Suprapubic skin (tissue), 4 donors: Measurements from ENCODE around the gene RAMAC. TPM values are rescaled to one million over a fixed set of nuclear protein-coding genes. Genes with fewer than 3 reads are reported as not detected.

Experiments used
- DNase-seq, 2 donors: peaks; one replicate each; pipeline ENCODE4 v3.0.0-alpha.2; 2019; ENCODE audit warnings: low spot score in 2 of 2
- H3K27ac ChIP-seq: fragments of 200-600 bp; sonication (generic); one replicate; pipeline ENCODE4 v1.5.1; 2019
- H3K27me3 ChIP-seq: fragments of 200-600 bp; sonication (generic); one replicate; pipeline ENCODE4 v1.5.1; 2019
- H3K36me3 ChIP-seq: fragments of 200-600 bp; sonication (generic); one replicate; pipeline ENCODE4 v1.5.1; 2019
- H3K4me1 ChIP-seq: fragments of 200-600 bp; sonication (generic); one replicate; pipeline ENCODE4 v1.5.1; 2019
- H3K4me3 ChIP-seq: fragments of 200-600 bp; sonication (generic); one replicate; pipeline ENCODE4 v1.5.1; 2019; ENCODE audit warnings: mild to moderate bottlenecking
- H3K9me3 ChIP-seq: fragments of 200-600 bp; sonication (generic); one replicate; pipeline ENCODE4 v1.5.1; 2019
- CTCF ChIP-seq, 2 donors: fragments of 200-600 bp in 1 of 2; fragments of 450-650 bp in 1 of 2; sonication (generic) in 1 of 2; IDR thresholded peaks; one replicate each; pipeline ENCODE4 v1.5.1; 2016 to 2019; ENCODE audit warnings: antibody characterized with exemption in 2 of 2, mild to moderate bottlenecking in 1 of 2, moderate library complexity in 1 of 2
- EP300 ChIP-seq: sonication (generic); formaldehyde crosslinking; IDR thresholded peaks from one replicate; pipeline ENCODE4 v1.6.1; 2017; ENCODE audit warnings: antibody characterized with exemption
- POLR2A ChIP-seq, 2 donors: fragments of 450-650 bp; IDR thresholded peaks; one replicate each; pipeline ENCODE4 v1.6.1; 2017; ENCODE audit warnings: antibody characterized with exemption in 2 of 2, mild to moderate bottlenecking in 2 of 2, moderate library complexity in 2 of 2
- POLR2AphosphoS5 ChIP-seq, 3 donors: sonication (generic); formaldehyde crosslinking; IDR thresholded peaks; one replicate each; pipeline ENCODE4 v1.6.1; 2017; ENCODE audit warnings: antibody characterized with exemption in 3 of 3
- WGBS: methylation state at CpG from one replicate; pipeline ENCODE4 v1.1.5; 2018; 5-methylcytosine and 5-hydroxymethylcytosine counted together
- total RNA-seq, 4 donors: library from RNA; depleted of rRNA; stranded (reverse); fragments of >200 nt; gene quantifications; one replicate each; pipeline ENCODE4 v1.1.0, GENCODE V29; 2016

RAMAC gene
- total RNA-seq, 4 donors from 2014 or later = 15.9 to 37.0 (median 22.1) TPM

DNA sequence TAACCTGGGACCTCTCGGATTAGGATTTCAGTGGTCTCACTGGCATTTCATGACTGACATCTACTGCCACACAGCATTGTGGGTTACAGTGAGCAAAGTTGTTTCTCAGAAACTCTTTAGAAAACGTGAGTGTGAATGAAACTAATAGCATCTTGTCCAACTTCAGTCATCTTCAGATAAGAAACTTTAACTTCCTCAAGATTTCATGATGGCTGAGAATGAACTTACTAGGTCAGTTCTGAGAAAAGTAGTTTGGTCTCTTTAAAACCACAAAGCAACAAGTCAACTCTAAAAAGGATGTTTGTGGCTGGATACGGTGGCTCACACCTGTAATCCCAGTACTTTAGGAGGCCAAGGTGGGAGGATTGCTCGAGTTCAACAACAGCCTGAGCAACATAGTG lies 19.3 kb upstream of the RAMAC start:
- Histone ChIP-seq H3K4me1 (no peaks in the 10 kb centered on the region), H3K4me3 (no peak overlapping the region), H3K9me3 (no peaks in the 10 kb centered on the region), H3K36me3 (no peaks in the 10 kb centered on the region), H3K27ac (no peak overlapping the region), H3K27me3 (no peaks in the 10 kb centered on the region)
- DNase-seq = no peak
- no peak for TF ChIP-seq CTCF (IDR thresholded peaks at IDR 0.05)
- no peak for TF ChIP-seq EP300
- no peak for TF ChIP-seq POLR2AphosphoS5 (IDR thresholded peaks at IDR 0.05)
- no peak for TF ChIP-seq POLR2A (IDR thresholded peaks at IDR 0.05)
- 75% methylated on average over 4 of the region's 4 CpGs for WGBS

GRCh38 chr15:82968066-82968465 lies 17.9 kb upstream of the RAMAC start:
- H3K9me3 ChIP-seq = no peaks in the 10 kb centered on the region
- H3K36me3 ChIP-seq = no peaks in the 10 kb centered on the region
- no peak for DNase-seq
- no peak overlapping the region for H3K4me3 ChIP-seq
- H3K27me3 ChIP-seq = no peaks in the 10 kb centered on the region
- H3K4me1 ChIP-seq = no peaks in the 10 kb centered on the region
- TF ChIP-seq EP300 (no peak), POLR2A (IDR thresholded peaks at IDR 0.05) (no peak), POLR2AphosphoS5 (IDR thresholded peaks at IDR 0.05) (no peak), CTCF (IDR thresholded peaks at IDR 0.05) (no peak)
- 83% methylated on average over 4 of the region's 4 CpGs for WGBS
- H3K27ac ChIP-seq = no peak overlapping the region

- H3K4me3 ChIP-seq = no peak overlapping the region
- no peaks in the 10 kb centered on the region for H3K36me3 ChIP-seq
- 81% methylated on average over 7 of the region's 7 CpGs for WGBS
- H3K27ac ChIP-seq = no peak overlapping the region
- no peaks in the 10 kb centered on the region for H3K4me1 ChIP-seq
- no peak for DNase-seq
- TF ChIP-seq EP300 (no peak), CTCF (IDR thresholded peaks at IDR 0.05) (no peak), POLR2A (IDR thresholded peaks at IDR 0.05) (no peak), POLR2AphosphoS5 (IDR thresholded peaks at IDR 0.05) (no peak)
- no peaks in the 10 kb centered on the region for H3K9me3 ChIP-seq
- no peaks in the 10 kb centered on the region for H3K27me3 ChIP-seq
Measured at GRCh38 chr15:82969353-82969752, 16.7 kb upstream of the RAMAC start.

GRCh38 chr15:82970078-82970686 lies 15.8 kb upstream of the RAMAC start:
- Histone ChIP-seq H3K36me3 (no peaks in the 10 kb centered on the region), H3K4me3 (no peak overlapping the region), H3K27me3 (no peaks in the 10 kb centered on the region), H3K9me3 (no peaks in the 10 kb centered on the region), H3K4me1 (no peaks in the 10 kb centered on the region), H3K27ac (no peak overlapping the region)
- no peak for DNase-seq
- TF ChIP-seq CTCF (IDR thresholded peaks at IDR 0.05) (no peak), EP300 (no peak), POLR2A (IDR thresholded peaks at IDR 0.05) (no peak), POLR2AphosphoS5 (IDR thresholded peaks at IDR 0.05) (no peak)
- 66% methylated on average over 3 of the region's 3 CpGs for WGBS

- TF ChIP-seq CTCF (IDR thresholded peaks at IDR 0.05) (no peak), POLR2A (IDR thresholded peaks at IDR 0.05) (no peak), EP300 (no peak), POLR2AphosphoS5 (IDR thresholded peaks at IDR 0.05) (no peak)
- Histone ChIP-seq H3K4me1 (no peaks in the 10 kb centered on the region), H3K27me3 (no peaks in the 10 kb centered on the region), H3K9me3 (no peaks in the 10 kb centered on the region), H3K27ac (no peak overlapping the region), H3K4me3 (no peak overlapping the region), H3K36me3 (no peaks in the 10 kb centered on the region)
- WGBS = 67% methylated on average over 1 of the region's 1 CpG
- DNase-seq = no peak
Measured at GRCh38 chr15:82970696-82971095, 15.3 kb upstream of the RAMAC start.
